ENCODE data around the gene TSR1. TPM values are rescaled to one million over a fixed set of nuclear protein-coding genes. Genes with fewer than 3 reads are reported as not detected.
A peak's percentile ranks its signal among the peaks of the same experiment; 100 is the strongest.

TSR1 gene
- total and polyA plus RNA-seq, 12 donors = 12.7 to 74.6 (median 26.1) TPM

- 3 to 5% (median 3%) methylated on average over 12 of the region's 12 CpGs for WGBS, 4 donors
- Histone ChIP-seq H3K27ac (peak overlapping the region in 4 of 5 donors; percentile 83 to 91 (median 87)), H3K4me1 (replicated peaks in 1 of 2) (peaks cover 9 to 14% of the 10 kb centered on the region in 2 donors), H3K36me3 (replicated peaks in 1 of 2) (peaks cover 0 to 4% of the 10 kb centered on the region in 2 donors), H3K4me3 (peak overlapping the region; percentile 31 to 88 (median 67)), H3K27me3 (no peaks in the 10 kb centered on the region), H3K9me3 (replicated peaks in 1 of 3) (no peaks in the 10 kb centered on the region)
- intact Hi-C loops (cut with DNase I) = no loop called here
- DNase-seq = no peak
- no peak for TF ChIP-seq CTCF (IDR thresholded peaks at IDR 0.05)
- TF ChIP-seq POLR2A (IDR thresholded peaks at IDR 0.05) = no peak
Measured at GRCh38 chr17:2302778-2303203, 33.5 kb downstream of the TSR1 start.

GRCh38 chr17:2299756-2300155 is 36.5 kb downstream of the TSR1 start:
- intact Hi-C loops (cut with DNase I) = no loop called here
- 90 to 94% (median 92%) methylated on average over 22 of the region's 22 CpGs for WGBS, 4 donors
- Histone ChIP-seq H3K36me3 (replicated peaks in 1 of 2) (peaks cover 0 to 22% of the 10 kb centered on the region in 2 donors), H3K4me1 (replicated peaks in 1 of 2) (peaks cover 9 to 14% of the 10 kb centered on the region in 2 donors), H3K4me3 (no peak overlapping the region), H3K27me3 (no peaks in the 10 kb centered on the region), H3K9me3 (replicated peaks in 1 of 3) (no peaks in the 10 kb centered on the region), H3K27ac (no peak overlapping the region)
- TF ChIP-seq CTCF (IDR thresholded peaks at IDR 0.05) (no peak), POLR2A (IDR thresholded peaks at IDR 0.05) (no peak)
- DNase-seq = no peak

GRCh38 chr17:2299136-2299535 is 37.1 kb downstream of the TSR1 start:
- Histone ChIP-seq H3K27me3 (no peaks in the 10 kb centered on the region), H3K9me3 (replicated peaks in 1 of 3) (no peaks in the 10 kb centered on the region), H3K4me1 (replicated peaks in 1 of 2) (peaks cover 9 to 10% of the 10 kb centered on the region in 2 donors), H3K4me3 (no peak overlapping the region), H3K27ac (no peak overlapping the region), H3K36me3 (replicated peaks in 1 of 2) (peaks cover 0 to 28% of the 10 kb centered on the region in 2 donors)
- intact Hi-C loops (cut with DNase I) = no loop called here
- TF ChIP-seq POLR2A (IDR thresholded peaks at IDR 0.05) = no peak
- no peak for TF ChIP-seq CTCF (IDR thresholded peaks at IDR 0.05)
- WGBS, 4 donors = 95 to 97% (median 96%) methylated on average over 9 to 12 of the region's 12 CpGs
- no peak for DNase-seq

GRCh38 chr17:2297023-2297422 is 39.2 kb downstream of the TSR1 start:
- WGBS, 4 donors = 89 to 94% (median 93%) methylated on average over 5 of the region's 5 CpGs

More at GRCh38 chr17:2297023-2297422, 39.2 kb downstream of the TSR1 start:
- DNase-seq = no peak
- H3K36me3 ChIP-seq (replicated peaks in 1 of 2) = peaks cover 0 to 48% of the 10 kb centered on the region in 2 donors
- H3K27ac ChIP-seq = no peak overlapping the region
- intact Hi-C loops (cut with DNase I) = no loop called here
- H3K27me3 ChIP-seq = no peaks in the 10 kb centered on the region
- TF ChIP-seq CTCF (IDR thresholded peaks at IDR 0.05) = no peak
- no peak for TF ChIP-seq POLR2A (IDR thresholded peaks at IDR 0.05)
- no peak overlapping the region for H3K4me3 ChIP-seq
- no peaks in the 10 kb centered on the region for H3K9me3 ChIP-seq (replicated peaks in 1 of 3)
- H3K4me1 ChIP-seq (replicated peaks in 1 of 2) = peaks cover 3% of the 10 kb centered on the region in 2 donors

Measured in adrenal gland (tissue), 12 donors.